ENCODE results near the gene GARIN3. TPM values are rescaled to one million over a fixed set of nuclear protein-coding genes. Genes with fewer than 3 reads are reported as not detected.

GARIN3 gene
- total RNA-seq, 3 donors from 2014 or later (not counting 1 experiment from before 2014, with no cell fraction given), result not detected

GRCh38 chr5:157205708-157206107 lies 39.6 kb upstream of the GARIN3 start:
- intact Hi-C loops (cut with micrococcal nuclease), result no loop called here
- Mint-ChIP-seq H3K27ac (peak overlapping the region; percentile 67 to 78), H3K9me3 (no peaks in the 10 kb centered on the region), H3K4me1 (peaks cover 53 to 66% of the 10 kb centered on the region in 2 donors), H3K36me3 (peaks cover 7% of the 10 kb centered on the region), H3K27me3 (ENCODE audit: low read depth in 2 of 2) (no peaks in the 10 kb centered on the region), H3K4me3 (peak overlapping the region; percentile 45)
- 80% methylated on average over 6 of the region's 6 CpGs for WGBS (ENCODE audit: insufficient coverage)
- DNase-seq, result no peak
- Histone ChIP-seq H3K4me3 (ENCODE audit: low read length) (no peak overlapping the region), H3K9me3 (ENCODE audit: control insufficient read depth, insufficient read depth, low read length) (no peaks in the 10 kb centered on the region), H3K36me3 (ENCODE audit: control insufficient read depth, insufficient read depth, low read length) (peaks cover 23% of the 10 kb centered on the region), H3K4me1 (ENCODE audit: control insufficient read depth, insufficient read depth, low read length) (peaks cover 52% of the 10 kb centered on the region), H3K27ac (ENCODE audit: low read length) (no peak overlapping the region), H3K27me3 (ENCODE audit: control insufficient read depth, insufficient read depth, low read length) (no peaks in the 10 kb centered on the region)
- TF ChIP-seq, protein P1, sequence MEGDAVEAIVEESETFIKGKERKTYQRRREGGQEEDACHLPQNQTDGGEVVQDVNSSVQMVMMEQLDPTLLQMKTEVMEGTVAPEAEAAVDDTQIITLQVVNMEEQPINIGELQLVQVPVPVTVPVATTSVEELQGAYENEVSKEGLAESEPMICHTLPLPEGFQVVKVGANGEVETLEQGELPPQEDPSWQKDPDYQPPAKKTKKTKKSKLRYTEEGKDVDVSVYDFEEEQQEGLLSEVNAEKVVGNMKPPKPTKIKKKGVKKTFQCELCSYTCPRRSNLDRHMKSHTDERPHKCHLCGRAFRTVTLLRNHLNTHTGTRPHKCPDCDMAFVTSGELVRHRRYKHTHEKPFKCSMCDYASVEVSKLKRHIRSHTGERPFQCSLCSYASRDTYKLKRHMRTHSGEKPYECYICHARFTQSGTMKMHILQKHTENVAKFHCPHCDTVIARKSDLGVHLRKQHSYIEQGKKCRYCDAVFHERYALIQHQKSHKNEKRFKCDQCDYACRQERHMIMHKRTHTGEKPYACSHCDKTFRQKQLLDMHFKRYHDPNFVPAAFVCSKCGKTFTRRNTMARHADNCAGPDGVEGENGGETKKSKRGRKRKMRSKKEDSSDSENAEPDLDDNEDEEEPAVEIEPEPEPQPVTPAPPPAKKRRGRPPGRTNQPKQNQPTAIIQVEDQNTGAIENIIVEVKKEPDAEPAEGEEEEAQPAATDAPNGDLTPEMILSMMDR (IDR thresholded peaks at IDR 0.05), result no peak
- no peak for ATAC-seq

DNA sequence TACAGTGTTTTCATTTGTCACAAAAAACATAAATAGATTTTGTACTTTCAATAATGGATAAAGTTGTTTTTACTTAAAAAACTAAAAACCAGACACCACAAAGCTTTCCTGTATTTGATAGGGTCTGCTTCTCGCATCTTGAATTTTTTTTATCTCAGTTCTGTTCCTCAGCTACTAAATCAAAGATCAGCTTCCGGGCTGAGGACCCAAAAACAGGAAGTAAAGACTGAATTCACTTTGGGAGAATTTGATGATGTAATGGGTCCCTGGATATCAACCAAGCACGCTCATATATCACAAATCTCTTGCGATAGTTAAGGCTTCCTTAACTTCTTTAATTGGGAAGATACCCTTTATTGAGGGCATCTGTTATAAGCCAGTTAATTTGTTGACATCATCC lies 38.7 kb upstream of the GARIN3 start:
- peaks cover 21% of the 10 kb centered on the region for H3K36me3 ChIP-seq (ENCODE audit: control insufficient read depth, insufficient read depth, low read length)
- intact Hi-C loops (cut with micrococcal nuclease), result no loop called here
- H3K4me3 Mint-ChIP-seq, result peak overlapping the region; percentile 47

DNA sequence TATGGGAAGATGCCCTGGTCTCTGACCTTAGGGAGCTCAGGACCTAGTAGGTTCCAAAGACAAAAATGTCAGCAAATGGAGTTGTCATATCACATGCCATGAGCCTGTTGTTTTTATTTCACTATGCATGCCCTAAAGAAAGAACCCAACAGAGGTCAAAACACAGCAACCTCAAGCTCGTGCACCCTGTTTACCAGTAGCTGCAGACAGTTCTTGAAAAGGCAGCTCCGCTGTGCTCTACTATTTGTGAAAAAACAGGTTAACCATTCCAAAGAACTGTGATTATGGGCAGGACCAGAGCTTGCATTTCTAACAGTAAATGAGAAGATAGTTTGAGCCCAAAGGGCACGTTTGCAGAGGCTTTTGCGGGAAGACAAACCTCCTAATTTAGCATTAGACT lies 37.4 kb upstream of the GARIN3 start:
- H3K27ac Mint-ChIP-seq, result peak overlapping the region; percentile 86 to 88
- no peaks in the 10 kb centered on the region for H3K9me3 Mint-ChIP-seq
- H3K9me3 ChIP-seq (ENCODE audit: control insufficient read depth, insufficient read depth, low read length), result no peaks in the 10 kb centered on the region
- H3K4me3 Mint-ChIP-seq, result peak overlapping the region; percentile 70
- TF ChIP-seq, protein P1 (IDR thresholded peaks at IDR 0.05), result no peak
- DNase-seq (peak in 1 of 2 donors; percentile 64), ATAC-seq (peak; percentile 32 to 63 (median 58))
- H3K27ac ChIP-seq (ENCODE audit: low read length), result peak overlapping the region; percentile 63
- H3K36me3 ChIP-seq (ENCODE audit: control insufficient read depth, insufficient read depth, low read length), result peaks cover 13% of the 10 kb centered on the region
- peaks cover 60% of the 10 kb centered on the region for H3K4me1 ChIP-seq (ENCODE audit: control insufficient read depth, insufficient read depth, low read length)
- no peak overlapping the region for H3K4me3 ChIP-seq (ENCODE audit: low read length)
- WGBS (ENCODE audit: insufficient coverage), result 60% methylated on average over 3 of the region's 4 CpGs
- H3K27me3 ChIP-seq (ENCODE audit: control insufficient read depth, insufficient read depth, low read length), result no peaks in the 10 kb centered on the region
- H3K36me3 Mint-ChIP-seq, result peaks cover 7% of the 10 kb centered on the region
- peaks cover 68 to 77% of the 10 kb centered on the region in 2 donors for H3K4me1 Mint-ChIP-seq
- intact Hi-C loops (cut with micrococcal nuclease), result no loop called here
- no peaks in the 10 kb centered on the region for H3K27me3 Mint-ChIP-seq (ENCODE audit: low read depth in 2 of 2)

More for the DNA sequence above, 38.7 kb upstream of the GARIN3 start:
- no CpG with 5 or more reads among the region's 4 CpGs for WGBS (ENCODE audit: insufficient coverage)
- H3K36me3 Mint-ChIP-seq, result peaks cover 7% of the 10 kb centered on the region
- H3K27me3 Mint-ChIP-seq (ENCODE audit: low read depth in 2 of 2), result no peaks in the 10 kb centered on the region
- peaks cover 61 to 63% of the 10 kb centered on the region in 2 donors for H3K4me1 Mint-ChIP-seq
- no peaks in the 10 kb centered on the region for H3K9me3 Mint-ChIP-seq
- H3K27ac Mint-ChIP-seq, result peak overlapping the region; percentile 86 to 88
- no peak overlapping the region for H3K4me3 ChIP-seq (ENCODE audit: low read length)
- no peaks in the 10 kb centered on the region for H3K9me3 ChIP-seq (ENCODE audit: control insufficient read depth, insufficient read depth, low read length)
- peak overlapping the region; percentile 63 for H3K27ac ChIP-seq (ENCODE audit: low read length)
- H3K27me3 ChIP-seq (ENCODE audit: control insufficient read depth, insufficient read depth, low read length), result no peaks in the 10 kb centered on the region
- DNase-seq (peak in 1 of 2 donors; percentile 77), ATAC-seq (peak in 1 of 3 donors; percentile 25)
- H3K4me1 ChIP-seq (ENCODE audit: control insufficient read depth, insufficient read depth, low read length), result peaks cover 54% of the 10 kb centered on the region
- TF ChIP-seq, protein P1 (IDR thresholded peaks at IDR 0.05), result no peak

GRCh38 chr5:157201857-157202256 lies 35.8 kb upstream of the GARIN3 start:
- Histone ChIP-seq H3K27ac (ENCODE audit: low read length) (no peak overlapping the region), H3K36me3 (ENCODE audit: control insufficient read depth, insufficient read depth, low read length) (peaks cover 3% of the 10 kb centered on the region), H3K27me3 (ENCODE audit: control insufficient read depth, insufficient read depth, low read length) (no peaks in the 10 kb centered on the region), H3K9me3 (ENCODE audit: control insufficient read depth, insufficient read depth, low read length) (no peaks in the 10 kb centered on the region), H3K4me3 (ENCODE audit: low read length) (no peak overlapping the region), H3K4me1 (ENCODE audit: control insufficient read depth, insufficient read depth, low read length) (peaks cover 65% of the 10 kb centered on the region)
- DNase-seq (no peak), ATAC-seq (peak in 1 of 3 donors; percentile 21)
- WGBS (ENCODE audit: insufficient coverage), result 45% methylated on average over 4 of the region's 4 CpGs
- peaks cover 7% of the 10 kb centered on the region for H3K36me3 Mint-ChIP-seq
- no peaks in the 10 kb centered on the region for H3K9me3 Mint-ChIP-seq
- no peaks in the 10 kb centered on the region for H3K27me3 Mint-ChIP-seq (ENCODE audit: low read depth in 2 of 2)
- peak overlapping the region; percentile 86 to 88 for H3K27ac Mint-ChIP-seq
- peak overlapping the region; percentile 56 for H3K4me3 Mint-ChIP-seq
- H3K4me1 Mint-ChIP-seq, result peaks cover 69 to 76% of the 10 kb centered on the region in 2 donors
- intact Hi-C loops (cut with micrococcal nuclease), result no loop called here
- TF ChIP-seq, protein P1 (IDR thresholded peaks at IDR 0.05), result no peak

Measured in natural killer cell (primary cell).